CD4-positive, alpha-beta T cell treated with Interleukin-17A for 4 hours (primary cell): ENCODE results near the gene SLC7A9.
"Not testable (repeated sequence)": the region's sequence is repeated elsewhere in the genome, so short reads cannot be mapped to it uniquely, and the experiment has no call there.

ENCODE experiments used
- DNase-seq: peaks from one replicate; pipeline ENCODE4 v3.0.0-alpha.2; 2020; ENCODE audit warnings: mixed read lengths

Gene SLC7A9

DNA sequence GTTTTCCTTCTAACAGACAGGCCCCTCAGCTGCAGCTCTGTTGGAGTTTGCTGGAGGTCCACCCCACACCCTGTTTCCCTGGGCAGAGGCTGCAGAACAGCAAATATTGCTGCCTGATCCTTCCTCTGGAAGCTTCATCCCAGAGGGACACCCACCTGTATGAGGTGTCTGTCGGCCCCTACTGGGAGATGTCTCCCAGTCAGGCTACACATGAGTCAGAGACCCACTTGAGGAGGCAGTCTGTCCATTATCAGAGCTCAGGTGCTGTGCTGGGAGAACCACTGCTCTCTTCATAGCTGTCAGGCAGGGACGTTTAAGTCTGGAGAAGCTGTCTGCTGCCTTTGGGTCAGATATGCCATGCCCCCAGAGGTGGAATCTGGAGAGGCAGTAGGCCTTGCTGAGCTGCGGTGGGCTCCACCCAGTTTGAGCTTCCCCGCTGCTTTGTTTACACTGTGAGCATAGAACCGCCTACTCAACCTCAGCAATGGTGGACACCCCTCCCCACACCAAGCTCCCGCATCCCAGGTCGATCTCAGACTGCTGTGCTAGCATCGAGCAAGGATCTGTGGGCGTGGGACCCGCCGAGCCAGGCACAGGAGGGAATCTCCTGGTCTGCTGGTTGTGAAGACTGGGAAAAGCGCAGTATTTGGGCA is 82.3 kb downstream of the SLC7A9 start:
- not testable (repeated sequence) for DNase-seq

DNA sequence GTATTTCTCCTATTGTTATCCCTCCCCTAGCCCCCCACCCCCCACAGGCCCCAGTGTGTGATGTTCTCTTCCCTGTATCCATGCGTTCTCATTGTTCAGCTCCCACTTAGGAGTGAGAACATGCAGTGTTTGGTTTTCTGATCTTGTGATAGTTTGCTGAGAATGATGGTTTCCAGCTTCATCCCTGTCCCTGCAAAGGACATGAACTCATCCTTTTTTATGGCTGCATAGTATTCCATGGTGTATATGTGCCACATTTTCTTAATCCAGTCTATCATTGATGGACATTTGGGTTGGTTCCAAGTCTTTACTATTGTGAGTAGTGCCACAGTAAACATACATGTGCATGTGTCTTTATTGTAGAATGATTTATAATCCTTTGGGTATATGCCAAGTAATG is 87.5 kb downstream of the SLC7A9 start:
- not testable (repeated sequence) for DNase-seq

DNA sequence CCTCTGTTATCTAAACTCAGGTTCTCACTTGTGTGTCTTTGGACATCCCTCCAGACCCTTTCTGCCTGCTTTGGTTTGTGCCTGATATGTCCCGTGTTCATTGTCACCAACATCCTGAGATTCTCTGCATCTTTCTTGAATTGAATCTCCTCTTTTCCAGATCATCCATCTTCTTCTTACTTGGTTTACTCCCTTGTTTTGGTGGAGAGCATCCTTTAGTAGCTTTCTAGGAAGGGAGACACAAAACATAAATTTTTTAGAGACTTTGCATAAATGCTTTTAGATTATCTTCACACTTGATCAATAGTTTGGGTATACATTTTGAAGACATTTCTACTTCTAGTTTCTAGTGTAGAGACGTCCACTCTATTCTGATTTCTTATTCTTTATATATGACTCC is 88.3 kb downstream of the SLC7A9 start:
- no peak for DNase-seq
